Measurements from ENCODE around the gene RAPGEF2. TPM values are rescaled to one million over a fixed set of nuclear protein-coding genes. Genes with fewer than 3 reads are reported as not detected.

RAPGEF2 gene
- total and polyA plus RNA-seq, 9 of the 15 experiments (the other 6 are each of a cell fraction or from before 2014, with no cell fraction given), result 3.1 to 32.6 (median 23.1) TPM

DNA sequence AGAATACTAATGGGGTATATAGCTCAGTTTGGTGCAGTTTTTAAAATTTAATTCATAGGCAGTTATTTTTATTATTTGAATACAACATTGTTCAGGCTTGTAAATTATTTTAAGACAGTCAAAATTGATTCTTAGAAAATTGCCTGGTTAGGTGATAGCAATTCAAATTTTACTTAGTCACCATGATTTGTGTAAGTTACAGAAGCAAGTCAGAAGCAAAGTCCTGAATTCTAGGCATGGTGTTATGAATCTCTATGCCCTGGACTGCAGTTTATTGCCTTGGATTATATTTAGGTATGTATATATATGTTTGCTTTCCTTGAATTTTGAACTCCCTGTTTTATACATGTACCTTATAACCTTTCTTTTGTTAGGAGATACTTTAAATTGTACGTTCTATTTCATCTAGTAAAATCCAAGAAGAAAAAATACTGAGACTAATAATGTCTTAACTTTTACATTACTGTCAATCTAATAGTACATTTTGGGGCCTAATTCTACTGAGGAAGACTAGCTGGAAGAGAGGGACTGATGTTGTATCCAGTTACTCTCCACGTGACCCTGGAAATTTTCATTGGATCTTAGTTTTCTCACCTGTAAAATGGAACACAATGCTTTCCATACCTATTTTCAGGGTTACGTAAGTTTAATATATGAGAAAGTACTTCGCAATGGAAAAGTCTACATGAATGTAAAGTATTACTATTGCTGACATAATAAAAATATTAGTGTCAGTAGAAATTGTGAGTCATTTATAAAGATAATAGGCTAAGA lies 25.1 kb downstream of the RAPGEF2 start (continued):
- TF ChIP-seq ETV6 (IDR thresholded peaks at IDR 0.05; ENCODE audit: borderline replicate concordance in 1 of 2, low read depth in 2 of 2, low read length in 1 of 2), result no peak
- TF ChIP-seq ETV6 (CRISPR knock-in tag; IDR thresholded peaks at IDR 0.05; ENCODE audit: borderline replicate concordance), result no peak
- TF ChIP-seq JUNB (CRISPR knock-in tag; conservative IDR thresholded peaks at IDR 0.05), result no peak
- TF ChIP-seq TCFL5 (CRISPR knock-in tag; conservative IDR thresholded peaks at IDR 0.05), result no peak
- TF ChIP-seq RAD51 (IDR thresholded peaks at IDR 0.05; ENCODE audit: borderline replicate concordance, low read depth), result peak; percentile 34
- TF ChIP-seq, protein P1, sequence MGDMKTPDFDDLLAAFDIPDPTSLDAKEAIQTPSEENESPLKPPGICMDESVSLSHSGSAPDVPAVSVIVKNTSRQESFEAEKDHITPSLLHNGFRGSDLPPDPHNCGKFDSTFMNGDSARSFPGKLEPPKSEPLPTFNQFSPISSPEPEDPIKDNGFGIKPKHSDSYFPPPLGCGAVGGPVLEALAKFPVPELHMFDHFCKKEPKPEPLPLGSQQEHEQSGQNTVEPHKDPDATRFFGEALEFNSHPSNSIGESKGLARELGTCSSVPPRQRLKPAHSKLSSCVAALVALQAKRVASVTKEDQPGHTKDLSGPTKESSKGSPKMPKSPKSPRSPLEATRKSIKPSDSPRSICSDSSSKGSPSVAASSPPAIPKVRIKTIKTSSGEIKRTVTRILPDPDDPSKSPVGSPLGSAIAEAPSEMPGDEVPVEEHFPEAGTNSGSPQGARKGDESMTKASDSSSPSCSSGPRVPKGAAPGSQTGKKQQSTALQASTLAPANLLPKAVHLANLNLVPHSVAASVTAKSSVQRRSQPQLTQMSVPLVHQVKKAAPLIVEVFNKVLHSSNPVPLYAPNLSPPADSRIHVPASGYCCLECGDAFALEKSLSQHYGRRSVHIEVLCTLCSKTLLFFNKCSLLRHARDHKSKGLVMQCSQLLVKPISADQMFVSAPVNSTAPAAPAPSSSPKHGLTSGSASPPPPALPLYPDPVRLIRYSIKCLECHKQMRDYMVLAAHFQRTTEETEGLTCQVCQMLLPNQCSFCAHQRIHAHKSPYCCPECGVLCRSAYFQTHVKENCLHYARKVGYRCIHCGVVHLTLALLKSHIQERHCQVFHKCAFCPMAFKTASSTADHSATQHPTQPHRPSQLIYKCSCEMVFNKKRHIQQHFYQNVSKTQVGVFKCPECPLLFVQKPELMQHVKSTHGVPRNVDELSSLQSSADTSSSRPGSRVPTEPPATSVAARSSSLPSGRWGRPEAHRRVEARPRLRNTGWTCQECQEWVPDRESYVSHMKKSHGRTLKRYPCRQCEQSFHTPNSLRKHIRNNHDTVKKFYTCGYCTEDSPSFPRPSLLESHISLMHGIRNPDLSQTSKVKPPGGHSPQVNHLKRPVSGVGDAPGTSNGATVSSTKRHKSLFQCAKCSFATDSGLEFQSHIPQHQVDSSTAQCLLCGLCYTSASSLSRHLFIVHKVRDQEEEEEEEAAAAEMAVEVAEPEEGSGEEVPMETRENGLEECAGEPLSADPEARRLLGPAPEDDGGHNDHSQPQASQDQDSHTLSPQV (IDR thresholded peaks at IDR 0.05), result 0 out of 2 replicates have a peak, but pooled peaks have one; percentile 44
- no peak for TF ChIP-seq ZNF551 (CRISPR knock-in tag; IDR thresholded peaks at IDR 0.05)
- no peak for TF ChIP-seq ZNF695 (CRISPR knock-in tag; IDR thresholded peaks at IDR 0.05)
- TF ChIP-seq, protein P2, sequence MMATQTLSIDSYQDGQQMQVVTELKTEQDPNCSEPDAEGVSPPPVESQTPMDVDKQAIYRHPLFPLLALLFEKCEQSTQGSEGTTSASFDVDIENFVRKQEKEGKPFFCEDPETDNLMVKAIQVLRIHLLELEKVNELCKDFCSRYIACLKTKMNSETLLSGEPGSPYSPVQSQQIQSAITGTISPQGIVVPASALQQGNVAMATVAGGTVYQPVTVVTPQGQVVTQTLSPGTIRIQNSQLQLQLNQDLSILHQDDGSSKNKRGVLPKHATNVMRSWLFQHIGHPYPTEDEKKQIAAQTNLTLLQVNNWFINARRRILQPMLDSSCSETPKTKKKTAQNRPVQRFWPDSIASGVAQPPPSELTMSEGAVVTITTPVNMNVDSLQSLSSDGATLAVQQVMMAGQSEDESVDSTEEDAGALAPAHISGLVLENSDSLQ (IDR thresholded peaks at IDR 0.05), result 0 out of 2 replicates have a peak, but pooled peaks have one; percentile 32
- peak; percentile 44; the same call in 1 of the 2 replicates for TF ChIP-seq EP300 (IDR thresholded peaks at IDR 0.05; ENCODE audit: low read length)
- TF ChIP-seq CBFA2T2 (conservative IDR thresholded peaks at IDR 0.05), result no peak
- no peak for TF ChIP-seq ETV5 (CRISPR knock-in tag; IDR thresholded peaks at IDR 0.05; ENCODE audit: low read depth)
- TF ChIP-seq KHSRP (IDR thresholded peaks at IDR 0.05), result no peak
